Keratinocyte (primary cell): Measurements from ENCODE around the gene NOA1.

ENCODE experiments used
- CTCF ChIP-seq, 3 experiments: IDR thresholded peaks in 1 of 3; conservative IDR thresholded peaks in 1 of 3; optimal IDR thresholded peaks in 1 of 3; 2 replicates in 2 of 3; 3 replicates in 1 of 3; pipeline versions ENCODE3 to v1.5.1; 2011; ENCODE audit warnings: low read length in 3 of 3, mild to moderate bottlenecking in 3 of 3, moderate library complexity in 2 of 3, control low read depth in 1 of 3, inconsistent platforms in 1 of 3; ENCODE audit not compliant: insufficient read depth in 2 of 3; ENCODE audit errors: extremely low read depth in 1 of 3
- EZH2 ChIP-seq: IDR thresholded peaks from one replicate; pipeline ENCODE4 v1.6.1; 2012; ENCODE audit warnings: inconsistent platforms, mild to moderate bottlenecking, low read length, moderate library complexity

- no peak for TF ChIP-seq CTCF (optimal IDR thresholded peaks at IDR 0.05 in 1 of 3, IDR thresholded peaks at IDR 0.05 in 1 of 3, conservative IDR thresholded peaks at IDR 0.05 in 1 of 3; ENCODE audit: extremely low read depth in 1 of 3, insufficient read depth in 2 of 3, low read length in 3 of 3)
- TF ChIP-seq EZH2: no peak
Measured at GRCh38 chr4:57018980-57019379, 41.6 kb upstream of the NOA1 start.
